ENCODE measurements around the gene ARHGEF18.
"Not testable (repeated sequence)": the region's sequence is repeated elsewhere in the genome, so short reads cannot be mapped to it uniquely, and the experiment has no call there.

Gene ARHGEF18

GRCh38 chr19:7346997-7347396 is 1.7 kb upstream of the ARHGEF18 start:
- not testable (repeated sequence) for DNase-seq (ENCODE audit: low read depth)

GRCh38 chr19:7349231-7349591 is 474 bp downstream of the ARHGEF18 start:
- no peak for DNase-seq (ENCODE audit: low read depth)

- DNase-seq (ENCODE audit: low read depth) = no peak
These were observed 1.4 kb downstream of the ARHGEF18 start for GRCh38 chr19:7349961-7350711.

GRCh38 chr19:7351861-7352260 is 3.1 kb downstream of the ARHGEF18 start:
- no peak for DNase-seq (ENCODE audit: low read depth)

DNA sequence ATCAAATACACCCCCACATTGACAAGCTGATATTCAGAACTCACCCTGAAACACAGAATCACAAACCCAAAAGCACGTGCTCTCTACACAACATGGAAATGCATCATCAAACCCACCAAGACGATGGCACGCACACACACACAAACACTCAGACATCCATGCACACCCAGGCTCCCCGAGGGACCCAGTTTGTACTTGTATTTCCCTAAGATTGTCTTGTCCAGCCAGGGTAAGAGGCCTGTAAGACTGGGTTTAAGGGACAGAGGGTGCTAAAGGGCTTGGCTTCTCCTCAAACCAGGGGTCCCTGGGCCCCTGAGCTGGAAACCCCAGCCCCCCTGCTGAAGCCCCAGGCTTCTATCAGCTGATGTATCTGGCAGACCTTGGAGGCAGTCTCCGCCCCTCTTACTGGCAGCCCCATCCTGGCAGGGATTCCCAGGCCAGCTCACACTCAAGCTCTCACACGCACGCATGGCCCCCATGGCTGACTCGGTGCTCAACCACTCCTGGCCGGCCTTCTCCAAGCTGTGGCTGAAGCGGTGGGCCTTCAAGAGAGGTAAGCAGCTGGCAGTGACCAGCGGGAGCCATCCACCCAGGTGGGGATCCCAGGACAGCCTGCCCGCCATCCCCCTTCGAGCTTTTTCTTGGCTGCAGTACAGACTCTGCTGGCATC is 6.5 kb downstream of the ARHGEF18 start:
- no peak for DNase-seq (ENCODE audit: low read depth)

- DNase-seq (ENCODE audit: low read depth) = no peak
These were observed 7.1 kb downstream of the ARHGEF18 start for GRCh38 chr19:7355871-7356270.

- no peak for DNase-seq (ENCODE audit: low read depth)
These were observed 8.3 kb downstream of the ARHGEF18 start for GRCh38 chr19:7356899-7357627.

DNA sequence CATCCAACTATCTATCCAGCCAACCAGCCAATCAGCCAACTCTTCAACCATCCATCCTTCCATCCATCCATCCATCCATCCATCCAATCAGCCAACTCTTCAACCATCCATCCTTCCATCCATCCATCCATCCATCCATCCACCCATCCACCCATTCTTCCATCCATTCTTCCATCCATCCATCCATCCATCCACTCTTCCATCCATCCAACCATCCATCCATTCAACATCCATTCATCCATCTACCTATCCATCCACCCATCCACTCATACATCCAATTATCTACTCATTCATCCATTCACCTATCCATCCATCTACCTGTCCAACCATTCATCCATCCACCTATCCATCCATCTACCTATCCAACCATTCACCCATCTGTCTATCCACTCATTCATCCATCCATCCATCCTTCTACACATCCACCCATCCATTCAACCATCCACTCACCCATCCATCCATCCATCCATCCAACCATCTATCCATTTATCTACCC is 9.4 kb downstream of the ARHGEF18 start:
- DNase-seq (ENCODE audit: low read depth) = no peak

DNA sequence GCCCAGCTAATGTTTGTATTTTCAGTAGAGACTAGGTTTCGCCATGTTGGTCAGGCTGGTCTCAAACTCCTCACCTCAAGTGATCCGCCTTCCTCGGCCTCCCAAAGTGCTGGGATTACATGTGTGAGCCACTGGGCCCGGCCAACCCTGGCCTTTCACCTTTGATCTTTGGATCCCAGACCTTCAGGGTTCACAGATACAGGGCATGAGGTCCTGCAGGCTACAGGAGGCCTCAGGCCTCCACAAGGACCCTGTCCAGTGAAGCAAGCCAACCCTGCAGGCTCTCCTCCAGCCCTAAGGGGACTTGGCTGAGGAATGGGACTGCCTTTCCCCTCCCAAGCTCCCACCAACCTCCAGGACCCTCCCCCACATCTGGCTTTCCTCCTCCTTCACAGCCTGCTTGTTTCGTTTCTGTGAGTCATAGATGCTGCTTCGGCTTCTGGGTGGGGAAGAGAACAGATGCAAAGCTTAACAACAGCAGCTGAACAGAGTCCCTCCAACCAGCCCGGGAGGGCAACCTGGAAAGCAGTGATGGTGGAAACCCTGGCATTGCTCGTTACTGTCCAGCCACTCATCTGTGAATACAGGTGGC is 11.8 kb downstream of the ARHGEF18 start:
- DNase-seq (ENCODE audit: low read depth) = no peak

- no peak for DNase-seq (ENCODE audit: low read depth)
These were observed 14.5 kb downstream of the ARHGEF18 start for GRCh38 chr19:7363225-7363624.

GRCh38 chr19:7366701-7367420 is 18.1 kb downstream of the ARHGEF18 start:
- no peak for DNase-seq (ENCODE audit: low read depth)

- no peak for DNase-seq (ENCODE audit: low read depth)
These were observed 19.7 kb downstream of the ARHGEF18 start for GRCh38 chr19:7368456-7368855.

- DNase-seq (ENCODE audit: low read depth) = not testable (repeated sequence)
These were observed 20.1 kb downstream of the ARHGEF18 start for GRCh38 chr19:7368866-7369265.

DNA sequence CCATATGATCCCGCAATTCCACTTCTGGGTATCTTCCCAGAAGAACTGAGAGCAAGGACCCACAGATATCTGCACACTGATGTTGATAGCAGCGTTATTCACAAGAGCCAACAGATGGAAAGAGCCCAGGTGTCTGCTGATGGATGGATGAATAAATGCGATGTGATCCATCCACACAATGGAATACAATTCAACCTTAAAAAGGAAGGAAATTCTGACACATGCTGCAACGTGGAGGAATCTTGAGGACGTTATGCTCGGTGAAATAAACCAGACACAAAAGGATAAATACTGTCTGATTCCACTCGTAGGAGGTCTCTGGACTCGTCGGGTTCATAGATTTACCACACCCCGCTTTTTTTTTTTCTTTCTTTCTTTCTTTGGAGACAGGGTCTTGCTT is 21.8 kb downstream of the ARHGEF18 start:
- DNase-seq (ENCODE audit: low read depth) = no peak

GRCh38 chr19:7371001-7371400 is 22.3 kb downstream of the ARHGEF18 start:
- no peak for DNase-seq (ENCODE audit: low read depth)

DNA sequence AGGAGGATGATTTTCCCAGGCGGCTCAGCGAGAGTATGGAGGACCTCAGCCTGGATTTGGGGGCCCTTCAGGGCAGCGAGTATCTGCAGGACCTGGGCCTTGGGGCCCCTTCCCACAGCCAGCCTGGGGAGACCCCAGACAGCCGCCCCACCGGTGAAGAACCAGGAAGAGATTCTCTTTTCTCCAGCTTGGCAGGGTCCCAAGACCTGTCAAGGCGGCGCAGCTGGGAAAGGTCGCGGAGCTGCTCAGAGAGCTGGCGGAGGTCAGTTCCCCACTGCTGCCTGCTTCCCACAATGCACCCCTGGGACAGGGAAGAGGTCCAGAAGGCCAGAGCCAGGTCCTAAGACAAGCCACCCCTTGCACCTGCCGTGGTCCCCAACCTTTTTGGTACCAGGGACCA is 24.1 kb downstream of the ARHGEF18 start:
- no peak for DNase-seq (ENCODE audit: low read depth)

DNA sequence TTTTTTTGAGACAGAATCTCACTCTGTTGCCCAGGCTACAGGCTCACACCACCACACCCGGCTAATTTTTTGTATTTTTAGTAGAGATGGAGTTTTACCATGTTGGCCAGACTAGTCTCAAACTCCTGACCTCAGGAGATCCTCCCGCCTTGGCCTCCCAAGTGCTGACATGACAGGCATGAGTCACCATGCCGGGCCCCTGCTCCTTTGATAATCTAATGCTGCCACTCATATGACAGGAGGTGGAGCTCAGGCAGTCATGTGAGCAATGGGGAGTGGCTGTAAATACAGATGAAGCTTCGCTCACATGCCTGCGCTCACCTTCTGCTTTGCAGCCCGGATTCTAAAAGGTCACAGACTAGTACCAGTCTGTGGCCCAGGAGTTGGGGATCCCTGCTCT is 25.1 kb downstream of the ARHGEF18 start:
- no peak for DNase-seq (ENCODE audit: low read depth)

- DNase-seq (ENCODE audit: low read depth) = no peak
These were observed 27.6 kb downstream of the ARHGEF18 start for GRCh38 chr19:7376151-7376852.

GRCh38 chr19:7377196-7377595 is 28.5 kb downstream of the ARHGEF18 start:
- no peak for DNase-seq (ENCODE audit: low read depth)

GRCh38 chr19:7381073-7381390 is 32.3 kb downstream of the ARHGEF18 start:
- DNase-seq (ENCODE audit: low read depth) = no peak

DNA sequence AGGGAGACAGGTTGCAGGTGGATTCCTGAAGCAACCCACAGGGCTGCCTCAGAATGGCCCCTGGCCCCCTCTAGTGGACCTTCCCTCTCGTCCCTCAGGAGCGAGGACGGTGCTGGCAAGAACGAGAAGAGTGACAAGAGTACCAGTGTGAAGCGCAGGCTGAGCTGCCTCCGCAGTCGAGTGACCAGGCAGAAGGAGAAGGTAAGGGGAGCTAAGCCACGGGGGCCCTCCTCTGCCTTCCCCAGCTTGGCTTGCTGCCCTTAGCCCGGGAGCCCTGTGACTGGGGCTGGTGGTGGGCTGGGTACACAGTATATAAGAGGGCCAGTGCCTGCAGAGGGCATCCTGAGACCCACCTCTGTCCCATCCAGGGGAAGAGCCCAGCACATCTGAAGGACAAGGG is 34.0 kb downstream of the ARHGEF18 start:
- no peak for DNase-seq (ENCODE audit: low read depth)

All from non-pigmented ciliary epithelial cell (primary cell).